Glomerular visceral epithelial cell (primary cell): ENCODE results near the gene GREB1.

Experiments used
- DNase-seq: peaks from one replicate; pipeline ENCODE4 v3.0.0-alpha.2; 2016; ENCODE audit errors: extremely low spot score

The GREB1 gene

GRCh38 chr2:11533278-11534070 is at the start of gene GREB1:
GREB1 (plus strand) TSS chr2:11534045; CDS start chr2:11556615, 22,570 bp downstream.
- no peak for DNase-seq

- DNase-seq = no peak
Observed at GRCh38 chr2:11488809-11489208, 45.0 kb upstream of the GREB1 start.

- DNase-seq = no peak
Observed at GRCh38 chr2:11490194-11490593, 43.7 kb upstream of the GREB1 start.

GRCh38 chr2:11491348-11491933 is 42.4 kb upstream of the GREB1 start:
- no peak for DNase-seq

GRCh38 chr2:11492244-11492643 is 41.6 kb upstream of the GREB1 start:
- DNase-seq = no peak

GRCh38 chr2:11492720-11493119 is 41.1 kb upstream of the GREB1 start:
- no peak for DNase-seq

GRCh38 chr2:11493282-11493681 is 40.6 kb upstream of the GREB1 start:
- no peak for DNase-seq

GRCh38 chr2:11494310-11494709 is 39.5 kb upstream of the GREB1 start:
- no peak for DNase-seq

GRCh38 chr2:11495844-11496681 is 37.8 kb upstream of the GREB1 start:
- DNase-seq = no peak

GRCh38 chr2:11498543-11499034 is 35.3 kb upstream of the GREB1 start:
- peak; percentile 5 for DNase-seq

GRCh38 chr2:11499081-11499743 is 34.6 kb upstream of the GREB1 start:
- DNase-seq = no peak

- DNase-seq = no peak
Observed at GRCh38 chr2:11500702-11501303, 33.0 kb upstream of the GREB1 start.

- DNase-seq = no peak
Observed at GRCh38 chr2:11502740-11503292, 31.0 kb upstream of the GREB1 start.

GRCh38 chr2:11503354-11503927 is 30.4 kb upstream of the GREB1 start:
- no peak for DNase-seq

GRCh38 chr2:11505652-11506610 is 27.9 kb upstream of the GREB1 start:
- DNase-seq = peak; percentile 47

GRCh38 chr2:11506611-11506969 is 27.3 kb upstream of the GREB1 start:
- no peak for DNase-seq

GRCh38 chr2:11507517-11507916 is 26.3 kb upstream of the GREB1 start:
- DNase-seq = no peak

GRCh38 chr2:11508279-11508678 is 25.6 kb upstream of the GREB1 start:
- DNase-seq = no peak

- no peak for DNase-seq
Observed at GRCh38 chr2:11509657-11510360, 24.0 kb upstream of the GREB1 start.
